GM12878 (cell line): ENCODE measurements around the gene MIEN1. TPM values are rescaled to one million over a fixed set of nuclear protein-coding genes. Genes with fewer than 3 reads are reported as not detected.

ENCODE experiments used
- ATAC-seq: fragments of 200-7000 bp; cut with Tn5 transposase; 3 replicates; pipeline ENCODE4 v1.9.1; 2020; ENCODE audit warnings: mild to moderate bottlenecking, moderate library complexity
- BruUV-seq: library from RNA; stranded (reverse); fragments of 400-500 nt; replicated peaks from 2 replicates; lab custom pipeline; 2021; lab: Mats Ljungman, UMichigan
- CTCF ChIA-PET: fragments of 300-600 bp; sonication (Branson Sonifier 250); formaldehyde crosslinking; extraction: SDS; loops from one replicate; lab custom pipeline; 2021; ENCODE audit warnings: inconsistent platforms; lab: Yijun Ruan, JAX
- POLR2A ChIA-PET: fragments of 350-600 bp; formaldehyde crosslinking; extraction: SDS; loops from one replicate; lab custom pipeline; 2021; ENCODE audit warnings: inconsistent platforms; lab: Charles Lee
- RAD21 ChIA-PET: fragments of 300-600 bp; sonication (Branson Sonifier 250); formaldehyde crosslinking; loops from one replicate; lab custom pipeline; 2023; ENCODE audit warnings: antibody characterized with exemption; ENCODE audit not compliant: unreplicated experiment; lab: Charles Lee
- SMC1A ChIA-PET: fragments of 300-600 bp; sonication (Branson Sonifier 250); formaldehyde crosslinking; loops from one replicate; lab custom pipeline; 2023; ENCODE audit not compliant: unreplicated experiment, uncharacterized antibody; lab: Charles Lee
- DNase-seq: peaks from one replicate; pipeline ENCODE4 v3.0.0-alpha.2; 2011; ENCODE audit warnings: low read depth, low spot score
- FAIRE-seq: peaks from 3 replicates; lab custom pipeline; 2011; peaks lifted over from hg19 to GRCh38; lab: Jason Lieb, UNC
- H2AFZ ChIP-seq: 2 replicates; pipeline ENCODE4 v1.6.0; 2011; ENCODE audit warnings: low read depth, low read length, control low read depth; ENCODE audit not compliant: control insufficient read depth
- H3K27ac ChIP-seq: 2 replicates; pipeline ENCODE4 v1.5.1; 2011; ENCODE audit warnings: control low read depth; ENCODE audit not compliant: control insufficient read depth, insufficient read depth
- H3K27me3 ChIP-seq, 2 experiments: replicated peaks in 1 of 2; 2 replicates each; pipeline versions ENCODE4 v1.6.0 to v1.6.1; 2011; ENCODE audit warnings: low read length in 1 of 2; ENCODE audit not compliant: control insufficient read depth in 2 of 2, insufficient read depth in 2 of 2
- H3K36me3 ChIP-seq, 2 experiments: 2 replicates each; pipeline ENCODE4 v1.5.1; 2011; ENCODE audit warnings: low read length in 1 of 2; ENCODE audit not compliant: control insufficient read depth in 2 of 2, insufficient read depth in 2 of 2
- H3K4me1 ChIP-seq: 2 replicates; pipeline ENCODE4 v1.6.1; 2011; ENCODE audit warnings: mild to moderate bottlenecking, low read length, moderate library complexity, mixed read lengths; ENCODE audit not compliant: control insufficient read depth, insufficient read depth
- H3K4me2 ChIP-seq: 2 replicates; pipeline ENCODE4 v1.6.0; 2011; ENCODE audit warnings: control low read depth; ENCODE audit not compliant: control insufficient read depth, insufficient read depth
- H3K4me3 ChIP-seq: fragments of 200-600 bp; sonication (generic); 2 replicates; pipeline ENCODE4 v1.5.1; 2016
- H3K79me2 ChIP-seq: 2 replicates; pipeline ENCODE4 v1.6.0; 2011; ENCODE audit warnings: low read length; ENCODE audit not compliant: control insufficient read depth, insufficient read depth
- H3K9ac ChIP-seq: 2 replicates; pipeline ENCODE4 v1.8.0; 2011; ENCODE audit warnings: low read length, control low read depth, mixed read lengths; ENCODE audit not compliant: control insufficient read depth, insufficient read depth
- H3K9me3 ChIP-seq: replicated peaks from 3 replicates; pipeline ENCODE4 v1.5.1; 2011; ENCODE audit warnings: mild to moderate bottlenecking, low read length; ENCODE audit not compliant: control insufficient read depth, insufficient read depth
- H4K20me1 ChIP-seq: 2 replicates; pipeline ENCODE4 v1.6.0; 2011; ENCODE audit not compliant: control insufficient read depth, insufficient read depth
- EGR1 ChIP-seq, 2 experiments: IDR thresholded peaks; 1 replicate in 1 of 2; 2 replicates in 1 of 2; pipeline ENCODE4 v1.6.1; 2011 to 2012; ENCODE audit warnings: low read depth in 2 of 2, low read length in 2 of 2, borderline replicate concordance in 1 of 2, mild to moderate bottlenecking in 1 of 2, moderate library complexity in 1 of 2
- KLF5 ChIP-seq: fragments of 450-650 bp; IDR thresholded peaks from 2 replicates; pipeline ENCODE4 v1.6.1; 2014; ENCODE audit warnings: mild to moderate bottlenecking; ENCODE audit not compliant: partially characterized antibody
- NR2C2 ChIP-seq: IDR thresholded peaks from 2 replicates; pipeline ENCODE4 v1.6.1; 2011; ENCODE audit warnings: borderline replicate concordance, low read depth; ENCODE audit not compliant: control insufficient read depth, insufficient read length
- PAX8 ChIP-seq: fragments of 450-650 bp; IDR thresholded peaks from 2 replicates; pipeline ENCODE4 v1.6.1; 2017; ENCODE audit warnings: mild to moderate bottlenecking, moderate library complexity
- RUNX3 ChIP-seq: IDR thresholded peaks from 2 replicates; pipeline ENCODE4 v1.6.1; 2012; ENCODE audit warnings: low read length, inconsistent platforms
- SP1 ChIP-seq: IDR thresholded peaks from one replicate; pipeline ENCODE4 v1.6.1; 2011; ENCODE audit warnings: low read depth, low read length
- SUPT20H ChIP-seq: IDR thresholded peaks from 2 replicates; pipeline ENCODE4 v1.6.1; 2011; ENCODE audit warnings: low read depth, mild to moderate bottlenecking, low read length, moderate library complexity, borderline replicate concordance; ENCODE audit not compliant: control insufficient read depth
- WGBS: methylation state at CpG from one replicate; pipeline ENCODE4 v1.1.6; 2016; ENCODE audit warnings: low lambda C conversion rate; ENCODE audit not compliant: insufficient replicate concordance, insufficient coverage; ENCODE audit errors: missing lambda C conversion rate; 5-methylcytosine and 5-hydroxymethylcytosine counted together
- in situ Hi-C: fragments of 300-500 bp; cut with MboI; formaldehyde crosslinking; loops from 9 replicates; pipeline ENCODE4 v1.14.3; 2018; ENCODE audit warnings: mixed read lengths
- intact Hi-C: fragments of 100-400 bp; cut with micrococcal nuclease; formaldehyde crosslinking; loops from one replicate; pipeline ENCODE4 v1.14.2; 2022; ENCODE audit not compliant: unreplicated experiment
- polyA plus RNA-seq, 11 experiments: library from polyadenylated mRNA; depleted of rRNA in 4 of 11; unstranded in 6 of 11; stranded (reverse) in 5 of 11; fragments of >200 nt; fragmentation: Nextera tagmentation in 4 of 11; fragmentation: Illumina TruSeq in 1 of 11; extraction: Ambion mirVana in 4 of 11; extraction: Trizol in 1 of 11; gene quantifications; 1 replicate in 1 of 11; 2 replicates in 10 of 11; pipeline versions ENCODE4 v1.2.1 to v1.2.3, GENCODE V29; 2011 to 2016; ENCODE audit warnings: inconsistent platforms in 2 of 11, missing spikeins in 2 of 11, low read depth in 1 of 11
- total RNA-seq, 4 experiments: library from RNA; depleted of rRNA in 3 of 4; stranded (reverse); fragments of >200 nt in 3 of 4; fragmentation: Illumina TruSeq in 1 of 4; extraction: Trizol in 1 of 4; gene quantifications; 2 replicates each; pipeline versions ENCODE4 v1.2.1 to v1.2.3, GENCODE V29; 2013 to 2021
- TF ChIP-seq, protein P1 (sequence below): fragments of 450-650 bp; IDR thresholded peaks from 2 replicates; pipeline ENCODE4 v1.6.1; 2017; ENCODE audit warnings: mild to moderate bottlenecking, moderate library complexity
- TF ChIP-seq, protein P2 (sequence below): fragments of 450-650 bp; IDR thresholded peaks from 2 replicates; pipeline ENCODE4 v1.6.1; 2016; ENCODE audit warnings: mild to moderate bottlenecking
- TF ChIP-seq, protein P3 (sequence below): IDR thresholded peaks from 2 replicates; pipeline ENCODE4 v1.6.1; 2012; ENCODE audit warnings: low read length, inconsistent platforms
- TF ChIP-seq, protein P4 (sequence below): fragments of 450-650 bp; IDR thresholded peaks from 2 replicates; pipeline ENCODE4 v1.6.1; 2016; ENCODE audit warnings: mild to moderate bottlenecking, moderate library complexity, borderline replicate concordance
- TF ChIP-seq, protein P5 (sequence below): IDR thresholded peaks from 2 replicates; pipeline ENCODE4 v1.6.1; 2012; ENCODE audit warnings: low read depth, low read length, improper control_type of control experiment

MIEN1 gene
- total and polyA plus RNA-seq, 10 of the 15 experiments (the other 5 are each of a cell fraction or from before 2014, with no cell fraction given): 24.9 to 89.1 (median 47.7) TPM

DNA sequence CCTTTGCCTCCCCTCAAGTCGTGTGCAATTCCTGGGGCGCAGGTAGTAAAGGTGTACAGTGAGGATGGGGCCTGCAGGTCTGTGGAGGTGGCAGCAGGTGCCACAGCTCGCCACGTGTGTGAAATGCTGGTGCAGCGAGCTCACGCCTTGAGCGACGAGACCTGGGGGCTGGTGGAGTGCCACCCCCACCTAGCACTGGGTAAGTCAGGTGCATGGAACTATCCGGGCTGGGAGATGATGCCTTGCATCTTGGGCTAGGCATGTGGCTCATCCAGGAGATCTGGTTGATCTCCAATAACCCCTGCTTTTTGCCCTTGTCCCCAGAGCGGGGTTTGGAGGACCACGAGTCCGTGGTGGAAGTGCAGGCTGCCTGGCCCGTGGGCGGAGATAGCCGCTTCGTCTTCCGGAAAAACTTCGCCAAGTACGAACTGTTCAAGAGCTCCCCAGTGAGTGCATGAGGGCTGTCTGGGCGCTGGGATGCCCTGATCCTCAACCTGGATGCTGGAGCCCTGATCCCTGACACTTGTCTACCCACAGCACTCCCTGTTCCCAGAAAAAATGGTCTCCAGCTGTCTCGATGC is 12.6 kb upstream of the MIEN1 start:
- H3K4me2 ChIP-seq: no peak overlapping the region
- H3K9ac ChIP-seq: no peak overlapping the region
- H3K9me3 ChIP-seq: no peaks in the 10 kb centered on the region
- peaks cover 8% of the 10 kb centered on the region for H3K4me1 ChIP-seq
- FAIRE-seq (no peak), DNase-seq (no peak), ATAC-seq (no peak)
- in situ Hi-C loops (no loop called here), intact Hi-C loops (no loop called here)
- H3K4me3 ChIP-seq: no peak overlapping the region
- no peaks in the 10 kb centered on the region for H3K79me2 ChIP-seq
- ChIA-PET POLR2A (interaction anchor here (0.6 kb wide), 1 partner anchor 98 kb away, joined by 3 read pairs; no protein-coding TSS in a partner anchor), RAD21 (no interaction called here), SMC1A (no interaction called here), CTCF (interaction anchor here (1.2 kb wide), 1 partner anchor 120 kb away, joined by 3 read pairs; no protein-coding TSS in a partner anchor)
- no peaks in the 10 kb centered on the region for H3K36me3 ChIP-seq
- no peak overlapping the region for H2AFZ ChIP-seq
- peaks cover 0 to 2% of the 10 kb centered on the region in 2 experiments; a peak in 2 of 4 replicates for H3K27me3 ChIP-seq
- H4K20me1 ChIP-seq: no peaks in the 10 kb centered on the region
- no TSS peak for BruUV-seq
- no peak overlapping the region for H3K27ac ChIP-seq
- 37% methylated on average over 21 of the region's 21 CpGs for WGBS
- no peak for TF ChIP-seq PAX8
- TF ChIP-seq, protein P1, sequence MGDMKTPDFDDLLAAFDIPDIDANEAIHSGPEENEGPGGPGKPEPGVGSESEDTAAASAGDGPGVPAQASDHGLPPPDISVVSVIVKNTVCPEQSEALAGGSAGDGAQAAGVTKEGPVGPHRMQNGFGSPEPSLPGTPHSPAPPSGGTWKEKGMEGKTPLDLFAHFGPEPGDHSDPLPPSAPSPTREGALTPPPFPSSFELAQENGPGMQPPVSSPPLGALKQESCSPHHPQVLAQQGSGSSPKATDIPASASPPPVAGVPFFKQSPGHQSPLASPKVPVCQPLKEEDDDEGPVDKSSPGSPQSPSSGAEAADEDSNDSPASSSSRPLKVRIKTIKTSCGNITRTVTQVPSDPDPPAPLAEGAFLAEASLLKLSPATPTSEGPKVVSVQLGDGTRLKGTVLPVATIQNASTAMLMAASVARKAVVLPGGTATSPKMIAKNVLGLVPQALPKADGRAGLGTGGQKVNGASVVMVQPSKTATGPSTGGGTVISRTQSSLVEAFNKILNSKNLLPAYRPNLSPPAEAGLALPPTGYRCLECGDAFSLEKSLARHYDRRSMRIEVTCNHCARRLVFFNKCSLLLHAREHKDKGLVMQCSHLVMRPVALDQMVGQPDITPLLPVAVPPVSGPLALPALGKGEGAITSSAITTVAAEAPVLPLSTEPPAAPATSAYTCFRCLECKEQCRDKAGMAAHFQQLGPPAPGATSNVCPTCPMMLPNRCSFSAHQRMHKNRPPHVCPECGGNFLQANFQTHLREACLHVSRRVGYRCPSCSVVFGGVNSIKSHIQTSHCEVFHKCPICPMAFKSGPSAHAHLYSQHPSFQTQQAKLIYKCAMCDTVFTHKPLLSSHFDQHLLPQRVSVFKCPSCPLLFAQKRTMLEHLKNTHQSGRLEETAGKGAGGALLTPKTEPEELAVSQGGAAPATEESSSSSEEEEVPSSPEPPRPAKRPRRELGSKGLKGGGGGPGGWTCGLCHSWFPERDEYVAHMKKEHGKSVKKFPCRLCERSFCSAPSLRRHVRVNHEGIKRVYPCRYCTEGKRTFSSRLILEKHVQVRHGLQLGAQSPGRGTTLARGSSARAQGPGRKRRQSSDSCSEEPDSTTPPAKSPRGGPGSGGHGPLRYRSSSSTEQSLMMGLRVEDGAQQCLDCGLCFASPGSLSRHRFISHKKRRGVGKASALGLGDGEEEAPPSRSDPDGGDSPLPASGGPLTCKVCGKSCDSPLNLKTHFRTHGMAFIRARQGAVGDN: no peak
- TF ChIP-seq, protein P2, sequence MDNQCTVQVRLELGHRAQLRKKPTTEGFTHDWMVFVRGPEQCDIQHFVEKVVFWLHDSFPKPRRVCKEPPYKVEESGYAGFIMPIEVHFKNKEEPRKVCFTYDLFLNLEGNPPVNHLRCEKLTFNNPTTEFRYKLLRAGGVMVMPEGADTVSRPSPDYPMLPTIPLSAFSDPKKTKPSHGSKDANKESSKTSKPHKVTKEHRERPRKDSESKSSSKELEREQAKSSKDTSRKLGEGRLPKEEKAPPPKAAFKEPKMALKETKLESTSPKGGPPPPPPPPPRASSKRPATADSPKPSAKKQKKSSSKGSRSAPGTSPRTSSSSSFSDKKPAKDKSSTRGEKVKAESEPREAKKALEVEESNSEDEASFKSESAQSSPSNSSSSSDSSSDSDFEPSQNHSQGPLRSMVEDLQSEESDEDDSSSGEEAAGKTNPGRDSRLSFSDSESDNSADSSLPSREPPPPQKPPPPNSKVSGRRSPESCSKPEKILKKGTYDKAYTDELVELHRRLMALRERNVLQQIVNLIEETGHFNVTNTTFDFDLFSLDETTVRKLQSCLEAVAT: no peak
- TF ChIP-seq, protein P3, sequence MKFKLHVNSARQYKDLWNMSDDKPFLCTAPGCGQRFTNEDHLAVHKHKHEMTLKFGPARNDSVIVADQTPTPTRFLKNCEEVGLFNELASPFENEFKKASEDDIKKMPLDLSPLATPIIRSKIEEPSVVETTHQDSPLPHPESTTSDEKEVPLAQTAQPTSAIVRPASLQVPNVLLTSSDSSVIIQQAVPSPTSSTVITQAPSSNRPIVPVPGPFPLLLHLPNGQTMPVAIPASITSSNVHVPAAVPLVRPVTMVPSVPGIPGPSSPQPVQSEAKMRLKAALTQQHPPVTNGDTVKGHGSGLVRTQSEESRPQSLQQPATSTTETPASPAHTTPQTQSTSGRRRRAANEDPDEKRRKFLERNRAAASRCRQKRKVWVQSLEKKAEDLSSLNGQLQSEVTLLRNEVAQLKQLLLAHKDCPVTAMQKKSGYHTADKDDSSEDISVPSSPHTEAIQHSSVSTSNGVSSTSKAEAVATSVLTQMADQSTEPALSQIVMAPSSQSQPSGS: no peak
- no peak for TF ChIP-seq KLF5
- no peak for TF ChIP-seq SP1
- TF ChIP-seq NR2C2: no peak
- TF ChIP-seq EGR1 (IDR thresholded peaks at IDR 0.05; ENCODE audit: borderline replicate concordance in 1 of 2, low read depth in 2 of 2, low read length in 2 of 2): no peak
- TF ChIP-seq, protein P4, sequence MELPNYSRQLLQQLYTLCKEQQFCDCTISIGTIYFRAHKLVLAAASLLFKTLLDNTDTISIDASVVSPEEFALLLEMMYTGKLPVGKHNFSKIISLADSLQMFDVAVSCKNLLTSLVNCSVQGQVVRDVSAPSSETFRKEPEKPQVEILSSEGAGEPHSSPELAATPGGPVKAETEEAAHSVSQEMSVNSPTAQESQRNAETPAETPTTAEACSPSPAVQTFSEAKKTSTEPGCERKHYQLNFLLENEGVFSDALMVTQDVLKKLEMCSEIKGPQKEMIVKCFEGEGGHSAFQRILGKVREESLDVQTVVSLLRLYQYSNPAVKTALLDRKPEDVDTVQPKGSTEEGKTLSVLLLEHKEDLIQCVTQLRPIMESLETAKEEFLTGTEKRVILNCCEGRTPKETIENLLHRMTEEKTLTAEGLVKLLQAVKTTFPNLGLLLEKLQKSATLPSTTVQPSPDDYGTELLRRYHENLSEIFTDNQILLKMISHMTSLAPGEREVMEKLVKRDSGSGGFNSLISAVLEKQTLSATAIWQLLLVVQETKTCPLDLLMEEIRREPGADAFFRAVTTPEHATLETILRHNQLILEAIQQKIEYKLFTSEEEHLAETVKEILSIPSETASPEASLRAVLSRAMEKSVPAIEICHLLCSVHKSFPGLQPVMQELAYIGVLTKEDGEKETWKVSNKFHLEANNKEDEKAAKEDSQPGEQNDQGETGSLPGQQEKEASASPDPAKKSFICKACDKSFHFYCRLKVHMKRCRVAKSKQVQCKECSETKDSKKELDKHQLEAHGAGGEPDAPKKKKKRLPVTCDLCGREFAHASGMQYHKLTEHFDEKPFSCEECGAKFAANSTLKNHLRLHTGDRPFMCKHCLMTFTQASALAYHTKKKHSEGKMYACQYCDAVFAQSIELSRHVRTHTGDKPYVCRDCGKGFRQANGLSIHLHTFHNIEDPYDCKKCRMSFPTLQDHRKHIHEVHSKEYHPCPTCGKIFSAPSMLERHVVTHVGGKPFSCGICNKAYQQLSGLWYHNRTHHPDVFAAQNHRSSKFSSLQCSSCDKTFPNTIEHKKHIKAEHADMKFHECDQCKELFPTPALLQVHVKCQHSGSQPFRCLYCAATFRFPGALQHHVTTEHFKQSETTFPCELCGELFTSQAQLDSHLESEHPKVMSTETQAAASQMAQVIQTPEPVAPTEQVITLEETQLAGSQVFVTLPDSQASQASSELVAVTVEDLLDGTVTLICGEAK: no peak
- no peak for TF ChIP-seq SUPT20H
- TF ChIP-seq, protein P5, sequence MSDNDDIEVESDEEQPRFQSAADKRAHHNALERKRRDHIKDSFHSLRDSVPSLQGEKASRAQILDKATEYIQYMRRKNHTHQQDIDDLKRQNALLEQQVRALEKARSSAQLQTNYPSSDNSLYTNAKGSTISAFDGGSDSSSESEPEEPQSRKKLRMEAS: no peak
- no peak for TF ChIP-seq RUNX3
